Activated T-helper 1 cell treated with Interleukin-2 at 50 U/mL for 16 hours (primary cell): ENCODE data around the gene PDE7B.

ENCODE experiments used
- DNase-seq: peaks from one replicate; pipeline ENCODE4 v3.0.0-alpha.2; 2020; ENCODE audit warnings: low read depth

PDE7B gene

DNA sequence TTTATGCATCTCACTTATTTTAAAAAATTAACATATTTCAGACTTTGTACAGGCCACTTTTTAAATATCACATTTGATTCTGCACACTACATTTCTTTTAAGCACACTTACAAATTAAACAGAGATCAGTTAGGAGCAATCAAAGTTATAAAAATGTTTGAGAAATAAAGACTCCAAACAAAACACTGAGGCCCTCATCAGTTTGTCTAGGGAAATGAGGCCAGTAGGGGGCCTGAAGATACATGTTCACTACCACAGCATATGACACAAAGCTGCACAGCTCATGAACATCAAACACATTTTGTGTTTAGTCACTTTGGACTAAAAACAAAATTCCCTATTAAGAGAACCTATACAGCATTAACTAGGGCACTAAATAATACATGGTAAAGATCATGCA lies 180.5 kb downstream of the PDE7B start:
- DNase-seq, result no peak

DNA sequence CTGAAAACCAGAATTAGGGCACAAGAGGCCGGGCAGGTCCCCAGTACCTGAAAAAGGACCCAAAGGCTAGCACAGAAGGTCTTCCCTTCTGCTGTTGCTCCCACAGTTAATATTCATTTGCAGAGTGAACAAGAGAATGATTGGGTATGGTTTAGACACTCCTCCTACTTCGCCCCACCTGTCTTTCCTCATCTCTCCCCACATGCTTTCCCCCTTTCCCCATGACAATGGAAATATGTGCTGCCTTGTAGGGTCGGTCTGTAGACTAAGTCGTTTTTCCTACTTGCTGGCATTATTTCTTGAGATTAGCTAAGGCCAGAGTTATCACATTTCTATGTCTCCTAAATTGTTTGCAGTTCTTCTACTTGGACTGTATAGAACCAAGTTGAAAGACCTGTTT lies 181.9 kb downstream of the PDE7B start:
- no peak for DNase-seq

DNA sequence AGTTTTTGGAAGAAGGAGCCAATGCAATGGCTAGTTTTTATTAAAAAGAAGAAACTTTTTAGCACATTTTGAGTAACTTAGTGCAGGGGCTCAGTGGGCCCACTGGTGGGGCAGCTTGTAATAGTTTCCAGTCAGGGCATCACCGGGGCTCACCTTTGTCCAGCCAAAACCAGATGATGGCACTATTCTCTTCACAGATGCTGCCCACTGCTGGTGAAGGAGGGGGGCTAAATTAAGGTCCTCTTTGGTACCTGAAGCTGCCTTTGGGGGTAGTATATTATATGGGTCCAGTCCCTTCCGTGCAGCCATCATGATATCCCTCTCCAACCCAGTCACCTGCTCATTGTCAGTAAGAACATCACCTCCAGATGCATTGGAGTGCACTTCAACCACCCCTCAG lies 182.9 kb downstream of the PDE7B start:
- DNase-seq, result no peak

DNA sequence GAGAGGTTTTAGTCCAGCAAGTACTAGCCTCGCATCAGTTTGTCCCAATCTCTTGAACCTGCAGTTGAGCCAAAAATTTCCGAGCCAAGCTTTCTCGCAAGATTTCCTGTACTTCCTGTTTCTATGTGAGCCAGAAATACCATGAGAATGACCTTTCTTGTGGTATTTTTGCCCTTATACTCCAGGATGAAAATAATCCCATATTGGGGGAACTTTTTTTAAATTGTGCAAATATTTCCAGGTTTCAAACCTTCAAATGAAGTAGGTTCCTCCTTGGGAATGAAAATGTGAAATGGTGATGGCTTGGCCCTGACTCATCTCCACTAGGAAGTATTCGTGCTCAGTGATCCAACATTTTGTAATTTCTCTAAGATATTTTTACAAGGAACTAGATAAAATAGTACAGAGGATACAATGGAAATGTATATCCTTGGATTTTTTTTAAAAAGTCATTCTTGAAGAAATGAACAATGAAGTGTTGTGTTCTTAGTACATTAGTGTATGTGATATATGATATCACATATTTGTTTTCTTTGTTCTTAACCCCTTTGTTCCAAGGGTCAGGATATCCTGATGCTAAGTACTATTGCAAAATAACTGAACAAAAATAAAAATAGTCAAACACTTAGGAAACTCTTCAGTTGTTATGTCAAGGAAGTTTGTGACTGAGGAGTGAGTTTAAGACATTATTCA lies 184.0 kb downstream of the PDE7B start:
- DNase-seq, result no peak

DNA sequence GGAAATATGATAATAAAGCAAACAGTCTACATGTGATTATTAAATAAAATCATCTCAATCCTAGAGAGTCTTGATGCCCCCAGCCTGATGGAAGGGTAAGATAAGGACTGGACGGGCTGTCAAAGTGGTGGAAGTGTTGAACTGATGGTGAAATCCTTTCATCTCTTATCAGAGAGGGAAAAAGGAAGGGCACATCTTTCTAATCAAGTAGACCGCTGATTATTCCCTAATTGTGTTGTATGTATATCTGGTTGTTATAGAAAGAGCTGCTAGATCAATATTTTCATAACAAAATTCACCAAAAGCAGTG lies 184.5 kb downstream of the PDE7B start:
- no peak for DNase-seq

DNA sequence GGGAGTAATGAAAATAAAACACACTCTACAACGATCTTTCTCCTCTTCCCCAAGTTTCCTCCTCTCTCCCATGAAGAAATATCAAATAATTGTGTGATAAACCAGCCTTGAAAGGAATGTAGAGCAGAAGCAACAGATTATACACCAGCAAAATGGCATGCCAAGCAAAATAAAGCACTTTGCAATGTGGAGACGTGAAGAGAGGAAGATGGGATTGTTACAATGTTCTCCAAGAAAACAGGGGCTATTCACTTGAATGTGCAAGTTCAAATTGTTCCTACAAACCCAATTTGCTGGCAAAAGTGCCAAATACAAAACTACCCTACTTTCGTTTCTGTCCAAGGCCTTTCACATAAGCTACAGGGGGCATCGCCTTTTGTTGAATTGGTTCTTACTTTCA lies 185.1 kb downstream of the PDE7B start:
- no peak for DNase-seq

DNA sequence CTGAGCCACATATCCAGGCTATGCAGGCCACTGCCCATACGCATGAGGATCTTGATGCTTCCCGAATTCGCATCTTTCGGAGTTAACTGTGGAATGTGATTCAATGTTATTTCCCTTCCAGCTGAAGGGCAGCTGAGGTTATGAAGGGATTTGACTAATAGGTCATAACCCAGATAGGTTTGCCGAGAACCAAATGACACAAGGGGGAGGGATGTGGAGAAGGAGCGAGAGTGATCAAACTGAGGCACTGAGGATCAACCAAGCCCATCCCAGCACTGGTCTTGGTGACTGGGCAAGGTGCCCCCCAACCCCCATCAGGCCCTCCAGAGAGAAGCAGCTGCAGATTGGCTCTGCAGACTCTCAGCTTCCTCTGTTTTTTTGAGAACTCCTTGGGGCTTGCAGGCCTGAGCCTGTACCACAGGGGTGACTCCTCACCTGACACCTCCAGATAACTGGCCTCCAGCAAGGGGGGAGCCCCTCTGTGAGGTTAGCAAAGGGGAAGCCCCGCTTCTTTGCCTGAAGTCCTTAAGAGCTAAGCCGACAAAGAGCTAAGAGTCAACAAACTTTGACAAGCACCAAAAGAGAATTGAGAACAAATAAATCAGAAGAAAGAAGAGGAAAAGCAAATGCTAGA lies 185.9 kb downstream of the PDE7B start:
- no peak for DNase-seq

DNA sequence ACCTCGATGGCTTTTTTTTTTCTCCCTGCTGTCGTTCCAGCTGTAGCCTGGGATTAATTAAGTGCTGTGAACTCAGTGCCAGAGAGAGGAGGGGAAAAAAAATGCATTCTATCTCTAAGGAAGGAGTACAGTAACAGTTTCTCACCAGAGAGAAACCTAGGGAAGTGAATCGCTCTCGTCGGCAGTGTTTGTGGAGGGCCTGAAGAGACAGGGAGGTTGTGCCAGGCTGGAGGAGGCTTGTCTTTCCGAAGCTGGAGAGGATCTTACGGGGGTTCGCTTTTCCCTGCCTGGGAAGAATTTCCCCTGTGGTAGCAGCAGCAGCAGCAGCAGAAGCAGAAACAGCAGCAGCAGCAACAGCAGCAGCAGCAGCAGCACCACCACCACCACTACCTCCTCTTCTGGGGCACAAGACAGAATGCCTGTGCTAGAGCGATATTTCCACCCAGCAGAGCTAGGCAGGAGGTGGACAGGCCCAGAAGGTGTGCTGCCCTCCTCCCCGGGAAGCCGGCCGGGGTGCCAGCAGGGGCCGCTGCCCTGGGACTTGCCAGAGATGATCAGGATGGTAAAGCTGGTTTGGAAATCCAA lies 186.5 kb downstream of the PDE7B start:
- no peak for DNase-seq

DNA sequence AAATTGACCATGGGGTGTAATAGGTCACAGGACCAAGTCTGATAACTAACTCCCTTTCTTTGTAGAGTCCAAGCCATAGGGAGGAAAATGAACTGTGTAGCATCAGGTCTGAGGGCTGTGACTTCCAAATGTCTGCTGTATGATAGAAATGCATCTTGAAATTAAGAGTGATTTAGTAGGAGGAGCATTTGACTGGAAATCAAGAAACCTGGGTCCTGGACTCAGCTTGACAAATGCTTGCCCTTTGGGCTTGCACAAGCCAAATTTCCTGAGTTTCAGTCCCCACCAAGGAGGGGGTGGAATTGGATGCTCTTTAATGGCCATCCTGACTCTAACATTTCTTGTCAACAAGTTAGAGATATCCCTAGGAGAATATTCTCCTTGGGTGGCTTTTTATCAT lies 187.0 kb downstream of the PDE7B start:
- DNase-seq, result no peak

DNA sequence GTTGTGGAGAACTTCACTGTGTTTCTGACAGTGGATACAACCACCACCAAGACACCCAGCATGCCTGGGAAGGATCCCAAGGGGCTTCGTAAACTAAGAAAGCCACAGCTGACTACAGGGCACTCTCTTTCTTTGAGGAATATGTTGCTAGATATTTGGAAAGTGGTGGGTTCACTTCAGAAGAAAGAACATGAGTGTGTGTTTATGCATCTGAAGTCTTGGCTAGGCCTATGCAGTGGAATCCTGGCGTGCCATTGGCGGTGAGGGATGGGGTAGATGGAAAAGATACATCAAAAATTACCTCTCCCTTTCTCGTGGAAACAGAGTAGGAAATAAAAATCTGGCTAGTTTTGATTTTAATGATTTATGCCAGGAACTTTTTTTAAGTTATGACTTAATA lies 187.7 kb downstream of the PDE7B start:
- DNase-seq, result no peak

DNA sequence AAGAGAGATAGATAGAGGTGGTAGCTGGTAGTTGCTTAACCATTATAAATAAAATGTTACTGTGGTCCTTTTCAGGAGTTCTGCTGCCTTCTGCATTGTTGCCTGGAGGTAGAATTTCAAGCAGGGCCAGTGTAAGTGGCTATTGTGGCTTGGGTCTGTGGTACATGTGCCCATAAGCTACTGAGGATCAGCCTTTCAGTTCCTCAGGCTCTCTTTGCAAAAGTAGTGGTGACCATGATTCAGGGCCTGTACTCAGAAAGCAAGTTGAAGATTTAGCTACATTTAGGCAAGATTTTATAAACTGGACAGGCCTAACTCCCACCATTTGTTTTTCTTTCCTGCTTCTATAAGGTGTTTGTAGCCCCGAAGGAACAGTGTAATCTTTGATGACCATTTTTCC lies 199.0 kb downstream of the PDE7B start:
- DNase-seq, result no peak

DNA sequence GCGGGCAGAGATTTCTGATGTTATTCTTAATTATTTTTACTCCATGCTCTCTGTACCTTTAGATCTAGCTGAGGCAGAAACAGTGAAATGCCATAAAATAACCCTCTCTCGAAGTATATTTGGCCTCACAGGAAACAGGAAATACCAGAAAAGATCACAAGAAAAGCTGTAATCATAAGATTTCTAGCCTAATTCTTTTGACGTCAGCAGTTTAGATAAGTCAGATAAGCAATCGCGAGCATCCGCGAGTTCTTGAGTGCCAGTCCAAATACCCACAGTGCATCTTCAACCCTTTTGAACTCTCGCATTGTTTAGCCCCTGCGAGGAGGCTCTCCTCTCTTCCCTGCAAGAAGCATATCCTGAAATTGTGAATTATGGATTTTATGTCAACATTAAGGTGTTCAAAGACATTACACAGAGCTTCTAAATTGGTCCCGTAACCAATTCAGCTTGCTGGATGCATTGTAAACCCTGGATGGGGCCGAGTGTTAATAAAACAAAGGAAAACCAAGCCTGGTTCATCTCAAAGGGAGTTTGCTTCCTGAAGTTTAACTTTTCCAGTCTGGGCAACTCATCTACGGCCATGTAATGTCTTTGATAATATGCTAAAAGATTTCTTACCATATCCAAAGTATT lies 199.8 kb downstream of the PDE7B start:
- DNase-seq, result no peak

DNA sequence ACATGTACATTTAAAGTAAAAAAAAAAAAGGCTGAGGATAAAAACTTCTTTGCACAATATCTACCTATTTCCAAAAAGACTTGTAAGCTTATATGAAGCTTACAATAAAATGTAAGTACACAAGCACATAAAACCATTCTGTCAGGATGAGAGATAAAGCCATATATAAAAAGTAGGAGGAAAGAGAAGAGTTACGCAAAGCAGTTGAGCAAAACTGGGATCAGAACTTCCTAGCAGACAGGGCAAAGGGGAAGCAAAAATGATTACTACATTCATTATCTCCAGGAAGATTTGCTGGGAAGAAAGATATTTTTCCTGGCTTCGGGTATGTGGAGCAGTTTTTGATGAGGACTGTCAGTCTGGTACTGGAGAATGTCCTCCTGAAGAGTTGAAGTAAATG lies 200.5 kb downstream of the PDE7B start:
- no peak for DNase-seq

DNA sequence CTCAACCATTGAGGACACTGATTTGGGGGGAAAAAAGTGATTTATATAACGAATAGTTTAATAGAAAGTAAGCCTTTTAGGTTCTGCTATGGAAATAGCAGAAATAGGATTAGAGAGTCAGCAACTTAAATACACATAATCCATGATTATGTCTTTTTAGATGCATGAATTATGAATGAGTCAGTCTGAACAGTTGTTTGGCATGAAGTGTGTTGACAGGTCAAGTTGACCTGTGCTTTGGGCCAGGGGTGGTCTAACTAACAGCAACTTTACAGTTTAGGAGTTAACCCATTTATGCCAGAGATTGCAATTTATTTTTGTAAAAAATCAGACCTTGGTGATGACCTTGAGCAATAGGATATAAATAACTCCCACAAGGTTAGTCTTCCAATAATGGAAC lies 207.4 kb downstream of the PDE7B start:
- DNase-seq, result no peak

DNA sequence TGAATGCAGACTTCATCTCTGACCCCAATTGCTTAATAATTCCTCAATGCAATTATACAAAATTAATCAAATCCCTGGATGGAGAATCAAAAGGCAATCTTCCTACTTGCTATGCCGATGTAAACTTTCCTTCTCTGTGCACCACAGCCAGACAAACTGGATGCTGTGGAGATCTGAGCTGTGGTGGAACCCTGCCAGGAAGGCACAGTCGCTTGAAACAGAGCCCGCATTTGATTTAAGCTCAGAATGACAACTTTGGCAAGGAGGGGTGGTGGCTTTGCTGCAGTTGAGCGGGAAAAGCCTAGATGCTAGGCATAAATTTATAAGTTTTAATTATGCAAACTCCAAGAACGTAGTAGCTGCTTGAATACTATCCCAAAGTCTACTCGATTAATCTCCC lies 207.8 kb downstream of the PDE7B start:
- DNase-seq, result no peak

DNA sequence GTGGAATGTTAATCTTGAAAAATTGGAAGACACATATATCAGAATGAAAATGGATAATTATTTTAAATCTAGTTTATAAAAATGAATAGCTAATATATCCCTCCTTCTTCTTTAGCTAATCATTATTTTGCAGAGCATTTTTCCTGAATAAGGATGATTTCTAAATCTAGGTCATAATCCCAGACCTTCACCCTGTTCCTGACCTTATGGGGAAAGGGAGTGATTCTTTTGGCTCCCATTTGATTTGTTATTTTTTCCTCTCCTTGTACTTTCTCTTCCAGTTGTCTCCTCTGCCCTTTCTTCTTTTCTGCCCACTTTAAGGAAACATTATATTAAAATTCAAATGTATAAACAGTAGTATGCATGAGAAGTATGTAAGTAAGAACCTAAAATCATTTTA lies 208.6 kb downstream of the PDE7B start:
- no peak for DNase-seq

DNA sequence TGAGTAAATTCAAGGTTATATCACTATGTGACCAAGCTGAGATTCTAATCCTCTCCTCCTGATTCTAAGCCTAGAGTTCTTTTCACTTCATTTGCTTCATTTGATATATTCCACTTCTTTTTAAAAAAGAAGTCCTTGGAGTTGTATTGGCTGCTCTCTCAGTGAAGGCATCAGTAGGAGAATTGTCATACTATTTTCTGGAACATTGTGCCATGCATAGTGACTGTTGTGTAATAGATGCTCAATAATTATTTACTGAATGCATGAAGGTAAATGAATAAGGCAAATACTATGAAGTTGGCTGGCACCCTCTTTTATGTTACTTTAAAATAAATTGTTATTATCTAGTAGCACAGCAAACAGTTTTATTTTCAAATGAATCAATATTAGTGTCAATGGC lies 209.3 kb downstream of the PDE7B start:
- DNase-seq, result no peak

DNA sequence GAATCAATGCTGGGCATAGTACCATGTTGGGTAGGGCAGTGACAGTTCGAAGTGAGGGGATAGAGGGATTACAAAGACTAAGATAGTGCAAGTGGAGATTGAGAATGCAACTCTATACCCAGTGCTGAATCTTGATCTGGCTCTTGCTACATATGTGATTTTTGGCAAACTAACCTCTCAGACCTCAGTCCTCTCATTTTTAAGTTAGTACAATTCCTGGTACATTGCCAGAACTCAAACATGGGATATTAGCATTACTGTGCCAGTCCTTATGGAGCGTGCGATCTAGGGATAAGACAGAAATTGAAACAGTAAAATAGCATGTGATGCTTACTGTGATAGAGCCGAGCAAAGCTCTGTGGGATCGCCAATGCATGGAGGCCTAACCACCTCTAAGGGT lies 210.2 kb downstream of the PDE7B start:
- no peak for DNase-seq

DNA sequence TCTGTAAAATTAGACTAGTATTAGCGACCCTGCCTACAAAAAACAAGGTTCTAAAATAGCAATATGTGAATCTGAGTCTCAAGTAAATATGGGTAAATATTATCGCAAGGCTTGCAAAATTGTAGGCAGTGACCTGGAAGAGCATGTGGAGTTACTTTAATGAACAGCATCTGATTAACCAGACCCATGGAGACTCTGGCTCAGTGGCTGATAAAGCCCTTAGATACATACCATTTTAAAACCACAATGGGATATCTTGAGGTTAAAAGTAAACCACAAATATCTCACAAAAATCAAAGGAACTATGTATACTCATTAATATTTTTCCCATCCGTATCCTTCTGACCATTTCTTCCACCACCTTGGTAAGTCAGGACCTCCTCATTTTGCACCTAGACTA lies 211.6 kb downstream of the PDE7B start:
- no peak for DNase-seq

DNA sequence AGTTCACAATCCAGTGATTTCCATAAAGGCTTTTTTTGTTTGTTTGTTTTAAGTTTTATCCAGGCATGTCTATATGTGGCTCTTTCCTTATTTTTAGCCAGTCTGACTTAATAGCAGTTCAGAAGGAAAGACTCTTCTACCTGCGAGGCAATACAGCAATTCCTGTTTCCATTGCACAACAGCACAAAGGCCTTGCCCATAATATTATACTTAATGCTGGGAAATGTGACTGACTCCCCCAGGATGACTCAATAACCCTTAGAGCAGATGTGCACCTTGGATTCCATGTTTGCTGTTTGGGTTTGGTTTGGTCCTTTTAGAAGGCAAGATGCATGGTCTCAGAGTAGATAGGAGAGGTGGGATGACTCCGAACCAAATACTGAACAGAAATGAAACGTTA lies 214.5 kb downstream of the PDE7B start:
- no peak for DNase-seq

DNA sequence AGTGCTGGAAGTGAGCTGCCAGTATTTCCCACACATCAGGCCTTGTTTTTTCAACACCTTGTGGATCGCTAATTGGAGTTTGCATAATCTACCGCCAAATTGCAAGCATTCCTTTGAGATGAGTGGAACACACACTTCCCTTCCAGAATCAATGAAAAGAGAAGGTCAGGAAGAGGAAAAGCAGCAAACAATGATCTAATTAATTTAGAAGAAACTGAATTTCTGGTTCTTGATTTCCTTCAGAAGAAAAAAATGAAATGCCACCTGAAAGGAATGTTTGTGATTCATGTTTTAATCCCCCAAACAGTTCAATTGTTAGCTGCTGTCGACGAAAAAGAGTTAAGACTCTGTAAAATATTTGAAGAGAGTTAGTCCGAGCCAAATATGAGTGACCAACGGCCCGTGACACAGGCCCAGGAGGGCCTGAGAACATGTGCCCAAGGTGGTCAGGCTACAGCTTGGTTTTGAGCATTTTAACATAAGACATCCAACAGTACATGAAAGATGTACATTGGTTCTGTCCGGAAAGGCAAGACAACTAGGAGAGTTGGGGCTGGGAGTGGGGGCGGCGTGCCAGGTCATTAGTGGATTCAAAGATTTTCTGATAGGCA lies 216.3 kb downstream of the PDE7B start:
- DNase-seq, result no peak

DNA sequence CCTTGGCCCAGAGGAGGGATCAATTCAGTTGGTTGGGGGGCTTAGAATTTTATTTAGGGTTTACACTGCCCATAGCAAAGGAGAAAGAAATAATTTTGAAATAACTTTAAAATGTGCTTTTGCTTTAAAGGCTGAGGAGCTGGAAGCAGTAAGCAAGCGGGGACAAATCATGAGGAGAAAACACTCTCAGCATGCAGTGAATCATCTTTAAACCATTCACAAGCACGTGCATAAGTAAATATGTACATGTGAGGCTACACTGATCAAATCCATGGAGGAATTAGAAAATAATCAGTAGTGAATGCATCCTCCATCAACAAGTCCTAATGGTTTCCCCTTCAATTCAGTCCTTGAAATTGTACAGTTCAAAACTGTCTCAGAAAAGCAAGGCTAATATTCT lies 217.6 kb downstream of the PDE7B start:
- no peak for DNase-seq

DNA sequence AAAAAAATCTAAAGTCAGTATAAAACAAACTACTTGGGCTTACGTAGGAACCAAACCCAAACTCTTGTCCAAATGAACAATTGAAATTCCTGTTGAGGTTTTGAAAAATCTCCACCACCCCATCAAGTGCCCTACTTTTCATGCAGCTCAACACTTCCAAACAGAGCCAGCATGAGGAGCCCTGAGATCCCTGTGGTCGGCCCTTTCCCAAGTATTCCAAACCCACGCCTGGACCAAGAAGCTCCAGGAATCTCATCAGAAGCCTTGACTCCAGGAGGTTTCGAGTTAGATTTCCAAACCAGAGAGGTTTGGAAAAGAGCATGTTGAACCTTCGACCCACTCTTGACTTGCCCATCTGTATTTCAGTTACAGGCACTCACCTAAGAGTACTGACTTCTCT lies 219.3 kb downstream of the PDE7B start:
- DNase-seq, result no peak
